Measurements from ENCODE around the gene NPC2.

GRCh38 chr14:74532246-74532645, 39.1 kb upstream of the NPC2 start:
- TF ChIP-seq CTCF (IDR thresholded peaks at IDR 0.05): no peak
- TF ChIP-seq EP300 (IDR thresholded peaks at IDR 0.05): no peak
- no peak for TF ChIP-seq POLR2A (IDR thresholded peaks at IDR 0.05)

Data from tibial nerve (tissue), 4 donors.